Glutamatergic neuron (in vitro differentiated cells): ENCODE measurements around the gene ROBO1. TPM values are rescaled to one million over a fixed set of nuclear protein-coding genes. Genes with fewer than 3 reads are reported as not detected.

ENCODE experiments used
- DNase-seq: peaks from one replicate; pipeline ENCODE4 v3.0.0; 2022
- H3K27ac Mint-ChIP-seq: one replicate; pipeline ENCODE4 v1.8.0; 2020; ENCODE audit warnings: mild to moderate bottlenecking, mixed read lengths, inconsistent platforms; ENCODE audit not compliant: unreplicated experiment
- H3K27me3 Mint-ChIP-seq: one replicate; pipeline ENCODE4 v1.8.0; 2020; ENCODE audit warnings: mild to moderate bottlenecking, moderate library complexity, mixed read lengths, inconsistent platforms; ENCODE audit not compliant: unreplicated experiment
- H3K36me3 Mint-ChIP-seq: one replicate; pipeline ENCODE4 v1.8.0; 2020; ENCODE audit warnings: mild to moderate bottlenecking, mixed read lengths, inconsistent platforms; ENCODE audit not compliant: unreplicated experiment
- H3K4me1 Mint-ChIP-seq: one replicate; pipeline ENCODE4 v1.8.0; 2020; ENCODE audit warnings: mild to moderate bottlenecking, low read depth, mixed read lengths, inconsistent platforms; ENCODE audit not compliant: unreplicated experiment
- H3K4me3 Mint-ChIP-seq: one replicate; pipeline ENCODE4 v1.8.0; 2020; ENCODE audit warnings: mild to moderate bottlenecking, mixed read lengths, inconsistent platforms; ENCODE audit not compliant: unreplicated experiment
- H3K9me3 Mint-ChIP-seq: one replicate; pipeline ENCODE4 v1.8.0; 2020; ENCODE audit warnings: mild to moderate bottlenecking, moderate library complexity, mixed read lengths, inconsistent platforms; ENCODE audit not compliant: unreplicated experiment
- total RNA-seq: library from RNA; stranded (reverse); fragmentation: NEBNext Ultra II Directional; extraction: Animal tissue kit (Norgen Biotek cat#: 25700); gene quantifications from one replicate; pipeline ENCODE4 v1.2.1, GENCODE V29; 2021; ENCODE audit not compliant: unreplicated experiment
- TF ChIP-seq, protein P1 (sequence below): fragments of 200-600 bp; sonication (generic); IDR thresholded peaks from one replicate; pipeline ENCODE4 v1.5.0; 2021; ENCODE audit not compliant: partially characterized antibody, unreplicated experiment

ROBO1 gene
- total RNA-seq, 1 donor from 2014 or later, result 505 TPM

DNA sequence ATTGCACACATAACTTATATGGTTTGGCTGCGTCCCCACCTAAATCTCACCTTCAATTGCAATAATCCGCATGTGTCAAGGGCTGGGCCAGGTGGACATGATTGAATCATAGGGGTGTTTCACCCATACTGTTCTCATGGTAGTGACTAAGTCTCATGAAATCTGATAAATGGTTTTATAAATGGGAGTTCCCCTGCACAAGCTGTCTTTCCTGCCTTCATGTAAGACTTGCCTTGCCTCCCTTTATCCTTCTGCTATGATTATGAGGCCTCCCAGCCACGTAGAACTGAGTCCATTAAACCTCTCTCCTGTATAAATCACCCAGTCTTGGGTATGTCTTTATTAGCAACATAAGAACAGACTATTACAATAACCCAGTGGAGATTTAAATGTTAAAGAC is 653.9 kb downstream of the ROBO1 start:
- Mint-ChIP-seq H3K9me3 (no peaks in the 10 kb centered on the region), H3K36me3 (no peaks in the 10 kb centered on the region), H3K4me1 (peaks cover 6% of the 10 kb centered on the region), H3K4me3 (no peak overlapping the region), H3K27ac (no peak overlapping the region), H3K27me3 (no peaks in the 10 kb centered on the region)
- no peak for DNase-seq
- TF ChIP-seq, protein P1, sequence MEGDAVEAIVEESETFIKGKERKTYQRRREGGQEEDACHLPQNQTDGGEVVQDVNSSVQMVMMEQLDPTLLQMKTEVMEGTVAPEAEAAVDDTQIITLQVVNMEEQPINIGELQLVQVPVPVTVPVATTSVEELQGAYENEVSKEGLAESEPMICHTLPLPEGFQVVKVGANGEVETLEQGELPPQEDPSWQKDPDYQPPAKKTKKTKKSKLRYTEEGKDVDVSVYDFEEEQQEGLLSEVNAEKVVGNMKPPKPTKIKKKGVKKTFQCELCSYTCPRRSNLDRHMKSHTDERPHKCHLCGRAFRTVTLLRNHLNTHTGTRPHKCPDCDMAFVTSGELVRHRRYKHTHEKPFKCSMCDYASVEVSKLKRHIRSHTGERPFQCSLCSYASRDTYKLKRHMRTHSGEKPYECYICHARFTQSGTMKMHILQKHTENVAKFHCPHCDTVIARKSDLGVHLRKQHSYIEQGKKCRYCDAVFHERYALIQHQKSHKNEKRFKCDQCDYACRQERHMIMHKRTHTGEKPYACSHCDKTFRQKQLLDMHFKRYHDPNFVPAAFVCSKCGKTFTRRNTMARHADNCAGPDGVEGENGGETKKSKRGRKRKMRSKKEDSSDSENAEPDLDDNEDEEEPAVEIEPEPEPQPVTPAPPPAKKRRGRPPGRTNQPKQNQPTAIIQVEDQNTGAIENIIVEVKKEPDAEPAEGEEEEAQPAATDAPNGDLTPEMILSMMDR, result no peak

GRCh38 chr3:79111375-79112052 is 656.3 kb downstream of the ROBO1 start:
- TF ChIP-seq, protein P1, result no peak
- H3K4me3 Mint-ChIP-seq, result no peak overlapping the region
- DNase-seq, result no peak
- H3K36me3 Mint-ChIP-seq, result no peaks in the 10 kb centered on the region
- H3K27ac Mint-ChIP-seq, result no peak overlapping the region
- H3K9me3 Mint-ChIP-seq, result no peaks in the 10 kb centered on the region
- peaks cover 9% of the 10 kb centered on the region for H3K4me1 Mint-ChIP-seq
- no peaks in the 10 kb centered on the region for H3K27me3 Mint-ChIP-seq

GRCh38 chr3:79109754-79110153 is 658.0 kb downstream of the ROBO1 start:
- H3K4me1 Mint-ChIP-seq, result peaks cover 6% of the 10 kb centered on the region
- no peaks in the 10 kb centered on the region for H3K36me3 Mint-ChIP-seq
- no peak for DNase-seq
- no peak overlapping the region for H3K27ac Mint-ChIP-seq
- H3K9me3 Mint-ChIP-seq, result no peaks in the 10 kb centered on the region
- no peak overlapping the region for H3K4me3 Mint-ChIP-seq
- TF ChIP-seq, protein P1, result no peak
- no peaks in the 10 kb centered on the region for H3K27me3 Mint-ChIP-seq

DNA sequence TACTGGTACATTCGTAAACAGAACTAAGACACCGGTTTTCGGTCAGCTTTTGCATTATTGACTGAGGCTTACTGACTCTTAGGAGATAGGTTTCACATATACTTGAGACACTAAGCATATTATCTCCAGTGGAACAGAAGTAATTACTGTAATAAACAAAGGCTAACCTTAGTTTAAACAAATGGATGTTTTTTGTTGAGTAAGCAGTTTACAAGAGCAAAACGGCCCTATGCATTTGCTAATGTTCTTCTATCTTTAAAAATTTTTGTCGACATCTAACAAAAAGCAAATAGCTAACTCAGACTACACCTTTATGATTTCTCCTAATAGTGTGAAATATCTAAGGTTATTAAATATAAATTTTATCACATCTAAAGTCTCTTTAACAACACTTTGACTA is 664.5 kb downstream of the ROBO1 start:
- peaks cover 4% of the 10 kb centered on the region for H3K9me3 Mint-ChIP-seq
- H3K36me3 Mint-ChIP-seq, result no peaks in the 10 kb centered on the region
- H3K27ac Mint-ChIP-seq, result no peak overlapping the region
- TF ChIP-seq, protein P1, result no peak
- peaks cover 33% of the 10 kb centered on the region for H3K4me1 Mint-ChIP-seq
- no peaks in the 10 kb centered on the region for H3K27me3 Mint-ChIP-seq
- no peak overlapping the region for H3K4me3 Mint-ChIP-seq
- DNase-seq, result no peak

DNA sequence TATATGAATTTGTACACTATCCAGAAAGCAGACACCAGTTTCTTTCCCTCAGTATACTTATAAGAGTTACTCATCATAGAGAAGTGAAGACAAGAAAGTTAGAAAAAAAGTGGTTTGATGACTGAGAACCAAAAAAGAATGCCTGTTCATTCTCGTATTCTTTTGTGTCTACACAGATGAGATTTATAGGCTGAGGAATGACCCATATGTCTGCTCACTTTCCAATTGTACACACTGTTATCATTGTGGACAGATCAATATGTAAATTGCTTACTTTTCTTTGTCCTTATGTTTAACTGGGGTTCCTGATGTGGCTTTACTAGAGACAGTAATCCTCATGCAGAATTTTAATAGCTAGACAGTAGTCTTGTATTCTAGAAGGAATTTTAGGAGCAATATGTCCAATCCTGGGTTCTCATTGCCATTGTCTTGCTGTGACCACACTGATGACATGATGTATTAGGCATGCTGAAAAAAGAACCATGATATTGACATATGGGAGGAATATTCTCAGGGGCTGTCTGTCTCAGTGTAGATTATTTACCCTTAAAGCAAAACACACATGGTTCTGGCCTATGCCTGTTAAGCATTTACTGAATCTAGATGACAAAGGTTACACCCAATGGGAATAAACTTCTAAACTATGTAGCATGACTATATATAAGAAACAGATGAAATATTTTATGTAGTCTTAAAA is 669.7 kb downstream of the ROBO1 start:
- H3K27me3 Mint-ChIP-seq, result no peaks in the 10 kb centered on the region
- H3K4me1 Mint-ChIP-seq, result peaks cover 40% of the 10 kb centered on the region
- H3K9me3 Mint-ChIP-seq, result peaks cover 4% of the 10 kb centered on the region
- H3K27ac Mint-ChIP-seq, result peak overlapping the region; percentile 97
- H3K36me3 Mint-ChIP-seq, result no peaks in the 10 kb centered on the region
- no peak for DNase-seq
- H3K4me3 Mint-ChIP-seq, result no peak overlapping the region
- TF ChIP-seq, protein P1, result no peak
